ENCODE results near the gene CSTPP1.
A peak's percentile ranks its signal among the peaks of the same experiment; 100 is the strongest.
"Not testable (repeated sequence)": the region's sequence is repeated elsewhere in the genome, so short reads cannot be mapped to it uniquely, and the experiment has no call there.

CSTPP1 gene

DNA sequence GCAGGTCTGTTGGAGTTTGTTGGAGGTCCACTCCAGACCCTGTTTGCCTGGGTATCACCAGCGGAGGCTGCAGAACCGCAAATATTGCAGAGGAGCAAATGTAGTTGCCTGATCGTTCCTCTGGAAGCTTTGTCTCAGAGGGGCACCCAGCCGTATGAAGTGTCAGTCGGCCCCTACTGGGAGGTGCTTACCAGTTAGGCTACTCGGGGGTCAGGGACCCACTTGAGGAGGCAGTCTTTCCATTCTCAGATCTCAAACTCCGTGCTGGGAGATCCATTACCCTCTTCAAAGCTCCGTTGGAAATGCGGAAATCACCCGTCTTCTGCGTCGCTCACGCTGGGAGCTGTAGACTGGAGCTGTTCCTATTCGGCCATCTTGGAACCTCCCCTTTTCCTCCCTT, 61.2 kb downstream of the CSTPP1 start:
- DNase-seq: not testable (repeated sequence)

- no peak for DNase-seq
Observed at GRCh38 chr11:46999217-46999616, 62.7 kb downstream of the CSTPP1 start.

- no peak for DNase-seq
Observed at GRCh38 chr11:47000033-47000432, 63.5 kb downstream of the CSTPP1 start.

- no peak for DNase-seq
Observed at GRCh38 chr11:47001781-47002181, 65.2 kb downstream of the CSTPP1 start.

DNA sequence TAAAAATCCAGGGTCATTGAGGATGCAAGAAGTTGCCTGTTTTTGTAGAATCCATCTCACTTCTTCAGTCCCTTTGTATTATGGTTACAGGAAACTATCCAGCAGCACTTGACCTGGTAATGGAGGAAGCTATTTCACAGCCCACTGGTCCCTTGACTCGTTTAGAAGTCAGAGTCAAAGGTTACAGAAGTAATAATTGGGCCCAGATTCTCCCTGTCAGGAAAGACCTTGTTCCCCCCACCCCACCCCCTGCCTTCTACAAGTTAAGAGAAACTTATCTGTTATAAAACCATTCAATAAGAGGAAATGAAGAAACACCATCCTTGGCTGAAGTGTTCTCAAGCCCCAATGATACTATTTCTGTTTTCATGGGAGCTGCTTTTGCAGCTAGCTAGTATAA, 65.8 kb downstream of the CSTPP1 start:
- peak; percentile 4 for DNase-seq

- peak; percentile 45 for DNase-seq
Observed at GRCh38 chr11:47003180-47003877, 66.8 kb downstream of the CSTPP1 start.

- peak; percentile 11 for DNase-seq
Observed at GRCh38 chr11:47004595-47005033, 68.1 kb downstream of the CSTPP1 start.

DNA sequence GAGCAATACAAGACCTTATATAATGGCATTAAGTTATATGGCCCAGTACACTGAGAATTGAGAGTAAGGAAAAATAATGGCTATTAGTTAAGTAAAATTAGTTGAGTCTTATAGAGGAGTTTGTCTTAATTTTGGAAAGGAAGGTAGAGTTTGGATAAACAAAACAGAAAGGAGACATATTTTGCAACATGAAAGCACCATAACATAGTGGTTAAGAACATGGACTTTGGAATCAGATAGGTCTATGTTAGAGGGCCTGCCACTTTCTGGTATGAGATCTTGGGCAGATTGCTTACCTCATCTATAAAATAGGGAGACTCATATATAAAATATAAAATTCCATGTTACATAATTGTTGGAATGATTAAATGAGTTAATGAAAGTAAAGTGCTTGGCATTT, 68.9 kb downstream of the CSTPP1 start:
- DNase-seq: no peak

GRCh38 chr11:47007579-47007978, 71.0 kb downstream of the CSTPP1 start:
- DNase-seq: no peak

- no peak for DNase-seq
Observed at GRCh38 chr11:47010179-47010578, 73.6 kb downstream of the CSTPP1 start.

GRCh38 chr11:47014097-47014496, 77.5 kb downstream of the CSTPP1 start:
- DNase-seq: no peak

GRCh38 chr11:47018637-47019036, 82.1 kb downstream of the CSTPP1 start:
- DNase-seq: no peak

DNA sequence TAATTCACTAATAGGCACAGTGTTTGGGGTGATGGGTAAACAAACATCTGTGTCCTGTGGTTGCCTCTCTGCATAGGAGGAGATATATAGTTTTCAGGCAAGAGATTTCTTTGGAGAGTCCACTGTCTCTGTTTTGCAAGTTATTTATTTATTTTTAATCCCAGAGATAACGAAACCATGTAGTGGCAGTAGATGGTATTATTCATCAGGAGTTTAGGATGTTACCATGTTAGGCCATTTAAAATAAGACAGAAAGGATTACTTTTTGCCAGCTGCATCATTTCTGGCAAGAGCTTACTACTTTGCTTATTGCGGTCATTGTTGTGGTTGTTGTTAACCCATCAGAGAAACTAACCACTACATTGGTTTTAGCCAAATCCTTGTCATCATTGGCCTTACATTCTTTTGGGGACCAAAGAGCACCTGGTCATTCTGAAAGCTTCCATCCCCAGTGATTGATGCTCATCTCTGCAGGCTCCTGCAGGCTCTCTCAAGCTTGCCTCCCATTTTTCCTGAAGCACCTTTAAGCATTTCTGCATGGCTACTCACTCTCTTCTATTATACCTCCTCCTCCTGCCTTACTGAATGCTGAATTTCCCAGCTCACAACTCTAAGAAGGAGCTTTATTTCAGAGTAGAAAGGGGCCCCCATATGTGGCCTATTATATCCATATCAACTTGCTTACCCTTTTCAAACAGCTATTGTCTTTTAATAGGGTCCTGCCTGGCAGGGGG, 84.4 kb downstream of the CSTPP1 start:
- DNase-seq: no peak

- no peak for DNase-seq
Observed at GRCh38 chr11:47021527-47021818, 84.9 kb downstream of the CSTPP1 start.

DNA sequence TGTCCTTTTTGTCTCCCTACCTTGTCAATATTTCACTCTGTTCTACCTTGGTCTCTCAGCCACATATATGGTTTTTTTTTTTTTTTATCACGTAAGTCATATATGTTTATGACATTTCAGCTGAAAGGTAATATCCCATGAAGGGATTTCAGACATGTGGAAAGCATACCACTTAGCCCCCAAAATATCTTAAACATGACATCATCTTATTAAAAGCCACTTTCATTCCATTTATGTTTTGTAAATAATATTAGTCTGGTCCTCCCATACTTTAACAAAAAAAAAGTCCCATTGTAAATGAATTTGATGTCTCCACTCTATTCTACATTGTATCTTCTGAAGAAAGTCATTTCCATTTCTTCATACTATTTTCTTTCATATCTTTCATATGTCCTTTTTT, 85.4 kb downstream of the CSTPP1 start:
- no peak for DNase-seq

- no peak for DNase-seq
Observed at GRCh38 chr11:47028195-47029093, 91.9 kb downstream of the CSTPP1 start.

- DNase-seq: no peak
Observed at GRCh38 chr11:47033439-47033838, 96.9 kb downstream of the CSTPP1 start.

GRCh38 chr11:47034091-47034490, 97.5 kb downstream of the CSTPP1 start:
- no peak for DNase-seq

- no peak for DNase-seq
Observed at GRCh38 chr11:47035108-47035507, 98.5 kb downstream of the CSTPP1 start.

DNA sequence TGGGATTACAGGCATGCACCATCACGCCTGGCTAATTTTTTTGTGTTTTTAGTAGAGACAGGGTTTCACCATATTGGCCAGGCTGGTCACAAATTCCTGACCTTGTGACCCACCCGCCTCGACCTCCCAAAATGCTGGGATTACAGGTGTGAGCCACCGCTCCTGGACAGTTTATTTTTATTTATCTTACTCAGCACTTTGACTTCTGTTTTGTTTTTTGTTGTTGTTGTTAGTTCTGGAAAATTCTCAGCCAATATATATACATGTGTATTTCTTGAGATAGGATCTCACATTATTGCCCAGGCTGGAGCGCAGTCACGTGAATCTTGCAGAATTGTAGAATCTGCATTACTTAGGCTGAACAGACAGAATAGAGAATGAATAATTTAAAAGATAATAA, 107.6 kb downstream of the CSTPP1 start:
- DNase-seq: no peak

GRCh38 chr11:47047972-47048371, 111.4 kb downstream of the CSTPP1 start:
- DNase-seq: no peak

GRCh38 chr11:47050284-47050683, 113.7 kb downstream of the CSTPP1 start:
- DNase-seq: no peak

- DNase-seq: no peak
Observed at GRCh38 chr11:47051217-47051616, 114.7 kb downstream of the CSTPP1 start.

- no peak for DNase-seq
Observed at GRCh38 chr11:47052165-47052564, 115.6 kb downstream of the CSTPP1 start.

Measured in inflammatory macrophage treated with lipopolysaccharide for 4 hours (primary cell).